HL-60 (cell line): Measurements from ENCODE around the gene LMF1.
"Not testable (repeated sequence)": the region's sequence is repeated elsewhere in the genome, so short reads cannot be mapped to it uniquely, and the experiment has no call there.

Source experiments
- DNase-seq, 2 experiments: peaks; one replicate each; pipeline ENCODE4 v3.0.0-alpha.2; 2010 to 2020; ENCODE audit warnings: low read depth in 1 of 2, low spot score in 1 of 2
- H3K27ac ChIP-seq: fragments of 250-450 bp; sonication (Bioruptor Pico); replicated peaks from 2 replicates; pipeline ENCODE4 v1.5.1; 2020; ENCODE audit warnings: mild to moderate bottlenecking, moderate library complexity
- H3K27me3 ChIP-seq: fragments of 250-450 bp; sonication (Bioruptor Pico); 2 replicates; pipeline ENCODE4 v1.5.1; 2021; ENCODE audit warnings: mild to moderate bottlenecking, moderate library complexity; ENCODE audit not compliant: insufficient read depth, poor library complexity, severe bottlenecking
- H3K4me3 ChIP-seq: replicated peaks from 2 replicates; pipeline ENCODE4 v1.5.1; 2011; ENCODE audit warnings: mild to moderate bottlenecking, control low read depth, low read length; ENCODE audit not compliant: insufficient read depth
- CTCF ChIP-seq: IDR thresholded peaks from one replicate; pipeline ENCODE4 v1.5.1; 2011; ENCODE audit warnings: low read length, control low read depth, inconsistent platforms; ENCODE audit not compliant: insufficient read depth
- GABPA ChIP-seq: IDR thresholded peaks from 2 replicates; pipeline ENCODE4 v1.6.1; 2012; ENCODE audit warnings: low read depth
- POLR2AphosphoS5 ChIP-seq: IDR thresholded peaks from 2 replicates; pipeline ENCODE4 v1.6.1; 2012; ENCODE audit warnings: low read depth
- REST ChIP-seq: IDR thresholded peaks from 2 replicates; pipeline ENCODE4 v1.6.1; 2012; ENCODE audit warnings: low read depth; ENCODE audit not compliant: insufficient replicate concordance
- SPI1 ChIP-seq: IDR thresholded peaks from 2 replicates; pipeline ENCODE4 v1.6.1; 2012; ENCODE audit warnings: low read depth, mild to moderate bottlenecking, borderline replicate concordance

The LMF1 gene

GRCh38 chr16:822174-822908, 148.4 kb downstream of the LMF1 start:
- Histone ChIP-seq H3K27ac (no peak overlapping the region), H3K27me3 (peaks cover 8% of the 10 kb centered on the region), H3K4me3 (no peak overlapping the region)
- no peak for DNase-seq
- TF ChIP-seq CTCF (no peak), REST (no peak), GABPA (no peak), SPI1 (no peak), POLR2AphosphoS5 (no peak)

- no peak for DNase-seq
- TF ChIP-seq GABPA (no peak), REST (no peak), POLR2AphosphoS5 (no peak), CTCF (no peak), SPI1 (no peak)
- Histone ChIP-seq H3K4me3 (no peak overlapping the region), H3K27me3 (peaks cover 10% of the 10 kb centered on the region), H3K27ac (no peak overlapping the region)
These were observed 149.0 kb downstream of the LMF1 start for GRCh38 chr16:821751-822150.

- no peak for DNase-seq
- no peak overlapping the region for H3K27ac ChIP-seq
- no peak for TF ChIP-seq GABPA
- TF ChIP-seq SPI1: no peak
- TF ChIP-seq CTCF: no peak
- no peak for TF ChIP-seq POLR2AphosphoS5
- no peak overlapping the region for H3K4me3 ChIP-seq
- peaks cover 12% of the 10 kb centered on the region for H3K27me3 ChIP-seq
These were observed 150.0 kb downstream of the LMF1 start for GRCh38 chr16:820748-821147.

- peaks cover 12% of the 10 kb centered on the region for H3K27me3 ChIP-seq
- H3K27ac ChIP-seq, DNase-seq, H3K4me3 ChIP-seq: not testable (repeated sequence)
These were observed 150.8 kb downstream of the LMF1 start for GRCh38 chr16:820044-820408.
